Endothelial cell of umbilical vein (primary cell): ENCODE measurements around the gene MRPL14. TPM values are rescaled to one million over a fixed set of nuclear protein-coding genes. Genes with fewer than 3 reads are reported as not detected.

Source experiments
- BruUV-seq: library from RNA; stranded (reverse); fragments of 400-500 nt; replicated peaks from 2 replicates; lab custom pipeline; 2021; lab: Mats Ljungman, UMichigan
- CTCF ChIA-PET: fragments of 300-600, 350-600 bp; sonication (Branson Sonifier 250); formaldehyde crosslinking; loops from one replicate; lab custom pipeline; 2021; ENCODE audit warnings: antibody characterized with exemption, inconsistent platforms; lab: Charles Lee
- POLR2A ChIA-PET: fragments of 300-600, 350-600 bp; sonication (Branson Sonifier 250); formaldehyde crosslinking; loops from one replicate; lab custom pipeline; 2021; ENCODE audit warnings: antibody characterized with exemption, inconsistent platforms; lab: Charles Lee
- DNase-seq: peaks from one replicate; pipeline ENCODE4 v3.0.0-alpha.2; 2011; ENCODE audit warnings: low read depth, low spot score
- FAIRE-seq: peaks from 2 replicates; lab custom pipeline; 2011; peaks lifted over from hg19 to GRCh38; lab: Jason Lieb, UNC
- H2AFZ ChIP-seq: 2 replicates; pipeline ENCODE4 v1.6.0; 2012; ENCODE audit warnings: low read depth, low read length, control low read depth, inconsistent platforms
- H3K27ac ChIP-seq: 2 replicates; pipeline ENCODE4 v1.5.1; 2011; ENCODE audit warnings: low read depth, mild to moderate bottlenecking, control low read depth, low read length, moderate library complexity; ENCODE audit not compliant: insufficient read depth
- H3K27me3 ChIP-seq, 2 experiments: 2 replicates each; pipeline versions ENCODE4 v1.6.0 to v1.6.1; 2011; ENCODE audit warnings: low read length in 2 of 2, mixed read lengths in 1 of 2; ENCODE audit not compliant: control insufficient read depth in 2 of 2, insufficient read depth in 2 of 2
- H3K36me3 ChIP-seq, 2 experiments: 2 replicates in 1 of 2; 3 replicates in 1 of 2; pipeline ENCODE4 v1.5.1; 2011; ENCODE audit warnings: low read length in 2 of 2, mild to moderate bottlenecking in 1 of 2, moderate library complexity in 1 of 2; ENCODE audit not compliant: control insufficient read depth in 2 of 2, insufficient read depth in 2 of 2; ENCODE audit errors: extremely low read depth in 1 of 2
- H3K4me1 ChIP-seq: 3 replicates; pipeline ENCODE4 v1.5.1; 2011; ENCODE audit warnings: mild to moderate bottlenecking, low read length; ENCODE audit not compliant: control insufficient read depth, insufficient read depth; ENCODE audit errors: extremely low read depth
- H3K4me2 ChIP-seq: 2 replicates; pipeline ENCODE4 v1.6.1; 2011; ENCODE audit warnings: low read length, control low read depth, mixed read lengths; ENCODE audit not compliant: insufficient read depth
- H3K4me3 ChIP-seq, 3 experiments: fragments of 200-600 bp in 1 of 3; sonication (generic), shearing (Covaris generic) in 1 of 3; replicated peaks in 1 of 3; 2 replicates each; pipeline ENCODE4 v1.5.1; 2011 to 2016; ENCODE audit warnings: control low read depth in 3 of 3, low read length in 3 of 3, mild to moderate bottlenecking in 2 of 3, inconsistent platforms in 1 of 3, low read depth in 1 of 3, moderate library complexity in 1 of 3; ENCODE audit not compliant: insufficient read depth in 1 of 3
- H3K79me2 ChIP-seq: 2 replicates; pipeline ENCODE4 v1.6.0; 2012; ENCODE audit warnings: low read length, inconsistent platforms; ENCODE audit not compliant: control insufficient read depth, insufficient read depth
- H3K9ac ChIP-seq: replicated peaks from 2 replicates; pipeline ENCODE3; 2011; ENCODE audit warnings: low read length, control low read depth; ENCODE audit not compliant: insufficient read depth; ENCODE audit errors: extremely low read depth
- H3K9me1 ChIP-seq: replicated peaks from 3 replicates; pipeline ENCODE4 v1.6.0; 2011; ENCODE audit warnings: mild to moderate bottlenecking, low read length; ENCODE audit not compliant: control insufficient read depth, insufficient read depth; ENCODE audit errors: extremely low read depth
- H3K9me3 ChIP-seq: replicated peaks from 2 replicates; pipeline ENCODE4 v1.5.1; 2012; ENCODE audit warnings: low read length, inconsistent platforms; ENCODE audit not compliant: control insufficient read depth, insufficient read depth
- H4K20me1 ChIP-seq: replicated peaks from 2 replicates; pipeline ENCODE3; 2011; ENCODE audit warnings: mild to moderate bottlenecking, low read length; ENCODE audit not compliant: control insufficient read depth, insufficient read depth; ENCODE audit errors: extremely low read depth
- CTCF ChIP-seq, 2 donors: IDR thresholded peaks; 1 replicate in 1 of 2; 2 replicates in 1 of 2; pipeline ENCODE4 v1.5.1; 2011; ENCODE audit warnings: low read length in 2 of 2, mild to moderate bottlenecking in 2 of 2, moderate library complexity in 2 of 2, control low read depth in 1 of 2, inconsistent platforms in 1 of 2, low read depth in 1 of 2; ENCODE audit not compliant: insufficient read depth in 1 of 2; ENCODE audit errors: extremely low read depth in 1 of 2
- EZH2 ChIP-seq: IDR thresholded peaks from 2 replicates; pipeline ENCODE4 v1.6.1; 2012; ENCODE audit warnings: borderline replicate concordance, low read depth, mild to moderate bottlenecking, moderate library complexity, low read length, inconsistent platforms; ENCODE audit not compliant: severe bottlenecking
- FOS ChIP-seq: IDR thresholded peaks from 2 replicates; pipeline ENCODE4 v1.6.1; 2011; ENCODE audit warnings: mild to moderate bottlenecking, low read length, moderate library complexity, borderline replicate concordance; ENCODE audit not compliant: insufficient read depth
- GATA2 ChIP-seq: IDR thresholded peaks from 2 replicates; pipeline ENCODE4 v1.7.0; 2011; ENCODE audit warnings: low read depth, mild to moderate bottlenecking, moderate library complexity, mixed read lengths, low read length; ENCODE audit not compliant: insufficient read length, insufficient read depth
- JUN ChIP-seq: IDR thresholded peaks from 2 replicates; pipeline ENCODE4 v1.6.1; 2011; ENCODE audit warnings: borderline replicate concordance, low read depth; ENCODE audit not compliant: insufficient read length, insufficient read depth
- MAX ChIP-seq: IDR thresholded peaks from 2 replicates; pipeline ENCODE4 v1.6.1; 2011; ENCODE audit not compliant: insufficient read depth, insufficient read length
- MYC ChIP-seq: IDR thresholded peaks from one replicate; pipeline ENCODE4 v1.6.1; 2011; ENCODE audit warnings: mild to moderate bottlenecking, low read depth, low read length
- POLR2A ChIP-seq: IDR thresholded peaks from 2 replicates; pipeline ENCODE4 v1.6.1; 2012; ENCODE audit warnings: low read depth, mild to moderate bottlenecking, control low read depth, low read length
- POLR2AphosphoS5 ChIP-seq: IDR thresholded peaks from 2 replicates; pipeline ENCODE4 v1.6.1; 2012; ENCODE audit warnings: low read depth, mild to moderate bottlenecking, control low read depth, low read length, moderate library complexity; ENCODE audit not compliant: insufficient read depth
- dilution Hi-C: fragments of 300-500 bp; cut with MboI; formaldehyde crosslinking; loops from one replicate; pipeline ENCODE4 v1.15.0; 2019; ENCODE audit warnings: low sequenced_read_pairs; ENCODE audit not compliant: extremely low pct_ligation_motif_present
- intact Hi-C: fragments of 100-400 bp; cut with micrococcal nuclease; formaldehyde crosslinking; loops from one replicate; pipeline ENCODE4 v1.10.0; 2022
- polyA plus RNA-seq, 4 experiments: library from polyadenylated mRNA; depleted of rRNA in 3 of 4; stranded (reverse) in 3 of 4; unstranded in 1 of 4; fragments of >200 nt; gene quantifications; 2 replicates each; pipeline versions ENCODE4 v1.2.1 to v1.2.3, GENCODE V29; 2011 to 2012; ENCODE audit warnings: missing spikeins in 1 of 4
- total RNA-seq: library from RNA; stranded (reverse); gene quantifications from 2 replicates; pipeline ENCODE4 v1.2.3, GENCODE V29; 2021

MRPL14 gene
- total and polyA plus RNA-seq, 2 donors (not counting 3 experiments of a cell fraction or from before 2014, with no cell fraction given): 68.1 to 103 TPM

GRCh38 chr6:44167567-44167966 is 40.3 kb upstream of the MRPL14 start:
- Histone ChIP-seq H3K27me3 (peaks cover 2 to 25% of the 10 kb centered on the region in 2 experiments), H3K9ac (no peak overlapping the region), H3K4me1 (no peaks in the 10 kb centered on the region), H2AFZ (no peak overlapping the region), H3K79me2 (no peaks in the 10 kb centered on the region), H4K20me1 (no peaks in the 10 kb centered on the region), H3K9me3 (no peaks in the 10 kb centered on the region), H3K4me3 (no peak overlapping the region), H3K4me2 (no peak overlapping the region), H3K9me1 (no peaks in the 10 kb centered on the region), H3K36me3 (no peaks in the 10 kb centered on the region), H3K27ac (no peak overlapping the region)
- BruUV-seq: no TSS peak
- DNase-seq: no peak
- CTCF ChIA-PET: no interaction called here
- intact Hi-C loops: no loop called here
- POLR2A ChIA-PET: no interaction called here
- FAIRE-seq: no peak
- TF ChIP-seq EZH2: no peak
- TF ChIP-seq JUN: no peak
- TF ChIP-seq MAX: no peak
- no peak for TF ChIP-seq GATA2
- TF ChIP-seq FOS: no peak
- no peak for TF ChIP-seq MYC
- TF ChIP-seq POLR2AphosphoS5: no peak
- TF ChIP-seq CTCF (IDR thresholded peaks at IDR 0.05; ENCODE audit: extremely low read depth in 1 of 2, insufficient read depth in 1 of 2, low read depth in 1 of 2, low read length in 2 of 2): no peak
- no peak for TF ChIP-seq POLR2A
- dilution Hi-C loops: no loop called here
